Measurements from ENCODE around the gene CBR4. TPM values are rescaled to one million over a fixed set of nuclear protein-coding genes. Genes with fewer than 3 reads are reported as not detected.

The CBR4 gene
- 3.6 to 5.0 TPM (median 4.4 TPM) in 5 replicates for total RNA-seq (2022; extraction: Qiagen RNA extraction)

DNA sequence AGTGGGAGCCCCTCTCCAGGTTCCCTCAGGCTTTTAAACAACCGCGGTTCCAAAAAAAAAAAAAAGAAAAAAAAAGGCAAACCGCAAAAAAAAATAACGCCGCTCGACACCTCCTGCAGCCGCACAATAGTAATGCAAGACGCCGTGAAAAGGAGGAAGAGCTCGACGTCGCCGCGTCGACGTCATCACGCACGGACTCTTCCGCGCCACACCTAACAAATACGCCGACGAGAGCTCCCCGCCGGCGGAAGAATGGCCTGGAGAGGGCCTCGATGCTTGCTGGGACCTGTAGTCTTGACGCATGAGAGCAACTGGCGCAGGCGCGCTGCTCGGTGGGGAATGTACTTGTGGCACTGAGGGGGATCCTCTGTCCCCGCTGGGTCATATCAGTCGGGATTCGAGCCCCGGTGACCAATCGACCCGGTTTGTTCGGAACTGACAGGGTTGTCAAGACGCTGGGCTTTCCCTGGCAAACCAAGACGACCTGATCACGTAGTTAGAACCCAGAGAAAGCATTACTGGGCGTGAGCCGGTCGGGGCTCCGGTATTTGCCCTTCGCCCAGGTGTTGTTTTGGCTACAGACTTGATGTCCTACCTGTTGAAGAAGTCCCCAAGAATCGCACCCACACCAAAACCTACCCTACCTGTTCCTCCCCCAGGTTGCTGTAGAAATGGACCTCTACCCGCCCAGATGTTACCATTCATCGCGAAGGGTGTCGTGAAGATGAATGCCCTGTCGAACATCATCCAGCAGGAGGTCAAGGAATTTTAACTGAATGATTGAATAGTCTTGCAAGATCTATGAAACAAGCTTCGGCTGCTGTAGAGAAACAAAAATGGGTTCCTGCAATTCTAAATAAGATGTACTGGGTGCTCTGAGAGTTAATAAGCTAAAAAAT is at the start of gene CBR4:
Gene CBR4 (minus strand): TSS at position 131 of the 899 bp plus-strand sequence. CDS start 166 bp downstream, outside the sequence.

